Keratinocyte (primary cell): ENCODE data around the gene OR2V2. TPM values are rescaled to one million over a fixed set of nuclear protein-coding genes. Genes with fewer than 3 reads are reported as not detected.

Experiments used
- DNase-seq: peaks from one replicate; pipeline ENCODE4 v3.0.0-alpha.2; 2011; ENCODE audit warnings: low read depth, missing footprints, low spot score
- FAIRE-seq: peaks from 2 replicates; lab custom pipeline; 2011; peaks lifted over from hg19 to GRCh38; lab: Jason Lieb, UNC
- H2AFZ ChIP-seq: 2 replicates; pipeline ENCODE4 v1.6.0; 2012; ENCODE audit warnings: low read length, control low read depth, inconsistent platforms; ENCODE audit not compliant: control insufficient read depth
- H3K27ac ChIP-seq: 2 replicates; pipeline ENCODE4 v1.5.1; 2011; ENCODE audit warnings: low read length; ENCODE audit not compliant: control insufficient read depth, insufficient read depth
- H3K27me3 ChIP-seq: 3 replicates; pipeline ENCODE4 v1.6.0; 2011; ENCODE audit warnings: low read length; ENCODE audit not compliant: control insufficient read depth, insufficient read depth; ENCODE audit errors: extremely low read depth
- H3K36me3 ChIP-seq, 2 experiments: 2 replicates in 1 of 2; 3 replicates in 1 of 2; pipeline ENCODE4 v1.5.1; 2011; ENCODE audit warnings: low read length in 2 of 2, mild to moderate bottlenecking in 1 of 2; ENCODE audit not compliant: control insufficient read depth in 2 of 2, insufficient read depth in 2 of 2; ENCODE audit errors: extremely low read depth in 1 of 2
- H3K4me1 ChIP-seq: 3 replicates; pipeline ENCODE4 v1.5.1; 2011; ENCODE audit warnings: low read length; ENCODE audit not compliant: control insufficient read depth, insufficient read depth; ENCODE audit errors: extremely low read depth
- H3K4me2 ChIP-seq: 3 replicates; pipeline ENCODE4 v1.6.0; 2011; ENCODE audit warnings: low read depth, low read length; ENCODE audit not compliant: control insufficient read depth, insufficient read depth; ENCODE audit errors: extremely low read depth
- H3K4me3 ChIP-seq, 3 experiments: fragments of 200-600 bp in 1 of 3; sonication (generic) in 1 of 3; 2 replicates in 2 of 3; 3 replicates in 1 of 3; pipeline ENCODE4 v1.5.1; 2011 to 2016; ENCODE audit warnings: low read length in 3 of 3, mild to moderate bottlenecking in 3 of 3, control low read depth in 2 of 3, inconsistent platforms in 1 of 3, low read depth in 1 of 3, mixed read lengths in 1 of 3, mixed run types in 1 of 3, moderate library complexity in 1 of 3; ENCODE audit not compliant: control insufficient read depth in 2 of 3, insufficient read depth in 2 of 3; ENCODE audit errors: extremely low read depth in 1 of 3
- H3K79me2 ChIP-seq: 2 replicates; pipeline ENCODE4 v1.6.0; 2012; ENCODE audit warnings: low read length; ENCODE audit not compliant: control insufficient read depth, insufficient read depth
- H3K9ac ChIP-seq: 3 replicates; pipeline ENCODE4 v1.6.0; 2011; ENCODE audit warnings: low read length; ENCODE audit not compliant: control insufficient read depth, insufficient read depth; ENCODE audit errors: extremely low read depth
- H3K9me1 ChIP-seq: 3 replicates; pipeline ENCODE4 v1.6.0; 2011; ENCODE audit warnings: low read length; ENCODE audit not compliant: control insufficient read depth, insufficient read depth; ENCODE audit errors: extremely low read depth
- H3K9me3 ChIP-seq: 2 replicates; pipeline ENCODE4 v1.5.1; 2012; ENCODE audit warnings: low read depth, low read length; ENCODE audit not compliant: control insufficient read depth
- H4K20me1 ChIP-seq: 3 replicates; pipeline ENCODE4 v1.6.0; 2011; ENCODE audit warnings: low read length; ENCODE audit not compliant: control insufficient read depth, insufficient read depth; ENCODE audit errors: extremely low read depth
- EZH2 ChIP-seq: IDR thresholded peaks from one replicate; pipeline ENCODE4 v1.6.1; 2012; ENCODE audit warnings: inconsistent platforms, mild to moderate bottlenecking, low read length, moderate library complexity
- dilution Hi-C: fragments of 300-500 bp; cut with MboI; formaldehyde crosslinking; loops from one replicate; pipeline ENCODE4 v1.7.0; 2020; ENCODE audit warnings: low sequenced_read_pairs; ENCODE audit not compliant: extremely low pct_ligation_motif_present
- polyA plus RNA-seq, 5 experiments: library from polyadenylated mRNA; depleted of rRNA in 3 of 5; stranded (reverse) in 3 of 5; stranded (forward) in 1 of 5; unstranded in 1 of 5; fragments of >200 nt; gene quantifications; 1 replicate in 1 of 5; 2 replicates in 3 of 5; 3 replicates in 1 of 5; pipeline versions ENCODE4 v1.2.1 to v1.2.3, GENCODE V29; 2011 to 2012; ENCODE audit warnings: missing spikeins in 2 of 5, low read depth in 1 of 5, low replicate concordance in 1 of 5
- TF ChIP-seq, protein P1 (sequence below), 3 experiments: IDR thresholded peaks in 1 of 3; conservative IDR thresholded peaks in 1 of 3; optimal IDR thresholded peaks in 1 of 3; 2 replicates in 2 of 3; 3 replicates in 1 of 3; pipeline versions ENCODE3 to v1.5.1; 2011; ENCODE audit warnings: low read length in 3 of 3, mild to moderate bottlenecking in 3 of 3, moderate library complexity in 2 of 3, control low read depth in 1 of 3, inconsistent platforms in 1 of 3; ENCODE audit not compliant: insufficient read depth in 2 of 3; ENCODE audit errors: extremely low read depth in 1 of 3

Gene OR2V2
- polyA plus RNA-seq, 1 donor (not counting 4 experiments of a cell fraction or from before 2014, with no cell fraction given): not detected

DNA sequence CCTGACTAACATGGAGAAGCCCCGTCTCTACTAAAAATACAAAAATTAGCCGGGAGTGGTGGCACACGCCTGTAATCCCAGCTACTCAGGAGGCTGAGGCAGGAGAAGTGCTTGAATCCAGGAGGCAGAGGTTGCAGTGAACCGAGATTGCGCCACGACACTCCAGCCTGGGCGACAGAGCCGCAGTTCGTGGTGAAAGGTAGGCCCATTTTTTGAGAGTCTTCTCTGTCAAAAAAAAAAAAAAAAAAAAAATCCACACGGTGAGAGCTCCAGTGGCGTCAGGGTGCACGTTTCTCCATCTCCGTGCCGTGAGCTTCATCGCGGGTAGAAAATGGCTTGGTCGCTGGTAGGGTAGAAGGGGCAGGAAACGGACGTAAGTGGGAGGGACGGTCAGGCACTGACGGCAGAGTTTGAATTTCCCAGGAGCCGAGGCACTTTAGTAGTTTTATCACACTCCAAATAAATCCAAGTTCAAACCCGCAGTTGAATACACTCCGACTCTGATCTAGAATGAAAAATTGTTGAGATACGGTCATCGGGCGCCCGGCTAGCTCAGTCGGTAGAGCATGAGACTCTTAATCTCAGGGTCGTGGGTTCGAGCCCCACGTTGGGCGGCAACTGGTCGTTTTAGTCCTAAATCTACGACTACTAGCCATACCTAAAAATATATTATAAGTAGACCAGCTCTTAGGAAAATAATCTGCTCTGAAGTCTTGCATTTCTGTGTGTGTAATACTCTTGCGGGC is 60.0 kb downstream of the OR2V2 start:
- Histone ChIP-seq H3K27ac (peak overlapping the region; percentile 72), H3K4me2 (peak overlapping the region; percentile 83), H3K9me1 (no peaks in the 10 kb centered on the region), H2AFZ (peak overlapping the region; percentile 76), H3K79me2 (peaks cover 4% of the 10 kb centered on the region), H3K9ac (peak overlapping the region; percentile 74), H3K27me3 (no peaks in the 10 kb centered on the region), H3K4me3 (peak overlapping the region; percentile 40 to 67 (median 59)), H3K9me3 (no peaks in the 10 kb centered on the region), H3K4me1 (peaks cover 19% of the 10 kb centered on the region), H3K36me3 (no peaks in the 10 kb centered on the region), H4K20me1 (no peaks in the 10 kb centered on the region)
- TF ChIP-seq, protein P1, sequence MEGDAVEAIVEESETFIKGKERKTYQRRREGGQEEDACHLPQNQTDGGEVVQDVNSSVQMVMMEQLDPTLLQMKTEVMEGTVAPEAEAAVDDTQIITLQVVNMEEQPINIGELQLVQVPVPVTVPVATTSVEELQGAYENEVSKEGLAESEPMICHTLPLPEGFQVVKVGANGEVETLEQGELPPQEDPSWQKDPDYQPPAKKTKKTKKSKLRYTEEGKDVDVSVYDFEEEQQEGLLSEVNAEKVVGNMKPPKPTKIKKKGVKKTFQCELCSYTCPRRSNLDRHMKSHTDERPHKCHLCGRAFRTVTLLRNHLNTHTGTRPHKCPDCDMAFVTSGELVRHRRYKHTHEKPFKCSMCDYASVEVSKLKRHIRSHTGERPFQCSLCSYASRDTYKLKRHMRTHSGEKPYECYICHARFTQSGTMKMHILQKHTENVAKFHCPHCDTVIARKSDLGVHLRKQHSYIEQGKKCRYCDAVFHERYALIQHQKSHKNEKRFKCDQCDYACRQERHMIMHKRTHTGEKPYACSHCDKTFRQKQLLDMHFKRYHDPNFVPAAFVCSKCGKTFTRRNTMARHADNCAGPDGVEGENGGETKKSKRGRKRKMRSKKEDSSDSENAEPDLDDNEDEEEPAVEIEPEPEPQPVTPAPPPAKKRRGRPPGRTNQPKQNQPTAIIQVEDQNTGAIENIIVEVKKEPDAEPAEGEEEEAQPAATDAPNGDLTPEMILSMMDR (optimal IDR thresholded peaks at IDR 0.05 in 1 of 3, IDR thresholded peaks at IDR 0.05 in 1 of 3, conservative IDR thresholded peaks at IDR 0.05 in 1 of 3; ENCODE audit: extremely low read depth in 1 of 3, insufficient read depth in 2 of 3, low read length in 3 of 3): no peak
- TF ChIP-seq EZH2: no peak
- FAIRE-seq (no peak), DNase-seq (peak; percentile 76)
- dilution Hi-C loops: no loop called here

DNA sequence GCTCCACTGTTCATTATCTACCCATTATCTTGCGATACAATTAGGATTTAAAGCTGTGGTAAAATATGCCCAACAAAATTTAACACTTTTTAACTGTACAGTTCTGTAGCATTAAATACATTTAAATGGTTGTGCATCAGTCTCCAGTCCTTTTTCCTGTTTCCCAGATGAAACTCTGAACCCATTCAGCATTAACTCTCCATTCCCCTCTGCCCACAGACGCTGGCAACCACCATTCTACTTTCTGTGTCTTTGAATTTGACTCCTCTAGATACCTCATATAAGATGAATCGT is 60.5 kb downstream of the OR2V2 start:
- Histone ChIP-seq H3K9me1 (no peaks in the 10 kb centered on the region), H3K36me3 (no peaks in the 10 kb centered on the region), H3K4me2 (no peak overlapping the region), H3K27ac (no peak overlapping the region), H3K4me3 (no peak overlapping the region), H3K9me3 (no peaks in the 10 kb centered on the region), H3K9ac (no peak overlapping the region), H4K20me1 (no peaks in the 10 kb centered on the region), H3K27me3 (no peaks in the 10 kb centered on the region), H3K4me1 (peaks cover 17% of the 10 kb centered on the region), H3K79me2 (peaks cover 4% of the 10 kb centered on the region), H2AFZ (no peak overlapping the region)
- FAIRE-seq (peak; percentile 23), DNase-seq (no peak)
- dilution Hi-C loops: no loop called here
- TF ChIP-seq EZH2: no peak
- TF ChIP-seq, protein P1 (optimal IDR thresholded peaks at IDR 0.05 in 1 of 3, IDR thresholded peaks at IDR 0.05 in 1 of 3, conservative IDR thresholded peaks at IDR 0.05 in 1 of 3; ENCODE audit: extremely low read depth in 1 of 3, insufficient read depth in 2 of 3, low read length in 3 of 3): no peak

Other genes starting within 250 kb of the OR2V2 start
- gene BTNL8, start 248.4 kb upstream of the OR2V2 start, polyA plus RNA-seq: not detected in 3 replicates
- not detected in 3 replicates for gene BTNL3, start 158.7 kb upstream of the OR2V2 start, polyA plus RNA-seq
- gene BTNL9, start 107.3 kb upstream of the OR2V2 start, polyA plus RNA-seq: 0.07 to 0.14 TPM in 2 of 3 replicates, not detected in the other
- gene OR2V1, start 16.4 kb upstream of the OR2V2 start, polyA plus RNA-seq: not detected in 3 replicates
- gene TRIM7, start 57.6 kb downstream of the OR2V2 start, polyA plus RNA-seq: 21.7 to 27.6 TPM (median 22.4 TPM) in 3 replicates
- gene TRIM41, start 75.7 kb downstream of the OR2V2 start, polyA plus RNA-seq: 11.8 to 14.1 TPM (median 13.4 TPM) in 3 replicates
- 3,291 to 4,197 TPM (median 3,883 TPM) in 3 replicates for gene RACK1, start 96.3 kb downstream of the OR2V2 start, polyA plus RNA-seq
- gene TRIM52, start 113.6 kb downstream of the OR2V2 start, polyA plus RNA-seq: 4.3 to 7.7 TPM (median 7.5 TPM) in 3 replicates
- not detected in 3 replicates for gene OR4F3, start 219.7 kb downstream of the OR2V2 start, polyA plus RNA-seq